Measurements from ENCODE around the gene NKD1. TPM values are rescaled to one million over a fixed set of nuclear protein-coding genes. Genes with fewer than 3 reads are reported as not detected.
A peak's percentile ranks its signal among the peaks of the same experiment; 100 is the strongest.
"Not testable (repeated sequence)": the region's sequence is repeated elsewhere in the genome, so short reads cannot be mapped to it uniquely, and the experiment has no call there.

Gene NKD1
- total RNA-seq, 2 donors from 2014 or later, result 1.1 to 3.0 TPM

DNA sequence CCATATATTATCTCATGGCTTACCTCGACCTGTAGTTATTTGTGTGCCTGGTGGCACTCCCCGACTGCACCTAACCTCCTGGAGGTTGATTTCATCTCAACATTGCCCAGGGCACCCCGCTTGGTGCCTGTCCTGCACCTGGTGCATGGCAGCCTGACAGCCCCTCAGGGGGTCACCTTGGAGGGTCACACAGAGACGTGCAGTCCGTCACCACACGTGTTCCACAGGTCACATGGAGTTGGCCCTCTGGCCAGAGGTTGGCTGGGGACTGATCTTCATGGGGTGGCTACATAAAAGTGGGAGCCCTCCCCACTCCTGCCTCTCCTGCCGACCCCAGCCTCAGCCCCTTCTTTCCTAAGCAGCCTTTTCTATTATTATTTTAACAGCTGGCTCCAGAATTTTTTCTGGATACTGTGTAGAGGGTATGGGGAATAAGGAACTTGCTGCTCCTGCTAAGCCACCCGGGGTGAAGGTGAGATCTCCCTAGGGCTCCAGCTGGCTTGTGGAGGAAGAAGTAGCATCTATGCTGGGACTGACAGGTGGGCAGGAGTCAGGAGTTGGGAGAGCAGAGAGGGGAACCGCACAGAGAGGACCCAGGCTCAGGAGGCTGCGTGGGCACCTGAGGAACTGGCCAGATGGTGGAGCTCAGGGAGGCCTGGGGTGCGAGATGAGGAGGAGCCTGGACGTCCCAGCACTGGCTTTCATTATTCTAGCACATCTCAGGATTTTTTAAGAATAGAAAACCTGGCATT lies 12.5 kb upstream of the NKD1 start:
- no peaks in the 10 kb centered on the region for H3K4me1 ChIP-seq
- TF ChIP-seq, protein P1, sequence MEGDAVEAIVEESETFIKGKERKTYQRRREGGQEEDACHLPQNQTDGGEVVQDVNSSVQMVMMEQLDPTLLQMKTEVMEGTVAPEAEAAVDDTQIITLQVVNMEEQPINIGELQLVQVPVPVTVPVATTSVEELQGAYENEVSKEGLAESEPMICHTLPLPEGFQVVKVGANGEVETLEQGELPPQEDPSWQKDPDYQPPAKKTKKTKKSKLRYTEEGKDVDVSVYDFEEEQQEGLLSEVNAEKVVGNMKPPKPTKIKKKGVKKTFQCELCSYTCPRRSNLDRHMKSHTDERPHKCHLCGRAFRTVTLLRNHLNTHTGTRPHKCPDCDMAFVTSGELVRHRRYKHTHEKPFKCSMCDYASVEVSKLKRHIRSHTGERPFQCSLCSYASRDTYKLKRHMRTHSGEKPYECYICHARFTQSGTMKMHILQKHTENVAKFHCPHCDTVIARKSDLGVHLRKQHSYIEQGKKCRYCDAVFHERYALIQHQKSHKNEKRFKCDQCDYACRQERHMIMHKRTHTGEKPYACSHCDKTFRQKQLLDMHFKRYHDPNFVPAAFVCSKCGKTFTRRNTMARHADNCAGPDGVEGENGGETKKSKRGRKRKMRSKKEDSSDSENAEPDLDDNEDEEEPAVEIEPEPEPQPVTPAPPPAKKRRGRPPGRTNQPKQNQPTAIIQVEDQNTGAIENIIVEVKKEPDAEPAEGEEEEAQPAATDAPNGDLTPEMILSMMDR (IDR thresholded peaks at IDR 0.05), result no peak
- H3K27me3 ChIP-seq, result no peaks in the 10 kb centered on the region
- no peak overlapping the region for H3K27ac ChIP-seq
- H3K4me3 ChIP-seq, result no peak overlapping the region
- peaks cover 0 to under 1% of the 10 kb centered on the region in 2 donors for H3K9me3 ChIP-seq
- no peaks in the 10 kb centered on the region for H3K36me3 ChIP-seq
- peak; percentile 16 for DNase-seq (ENCODE audit: low spot score)

- not testable (repeated sequence) for DNase-seq (ENCODE audit: low spot score); H3K9me3 ChIP-seq; H3K27me3 ChIP-seq; H3K4me3 ChIP-seq; H3K27ac ChIP-seq; H3K36me3 ChIP-seq; H3K4me1 ChIP-seq
These were observed 11.9 kb upstream of the NKD1 start for GRCh38 chr16:50536258-50536645.

DNA sequence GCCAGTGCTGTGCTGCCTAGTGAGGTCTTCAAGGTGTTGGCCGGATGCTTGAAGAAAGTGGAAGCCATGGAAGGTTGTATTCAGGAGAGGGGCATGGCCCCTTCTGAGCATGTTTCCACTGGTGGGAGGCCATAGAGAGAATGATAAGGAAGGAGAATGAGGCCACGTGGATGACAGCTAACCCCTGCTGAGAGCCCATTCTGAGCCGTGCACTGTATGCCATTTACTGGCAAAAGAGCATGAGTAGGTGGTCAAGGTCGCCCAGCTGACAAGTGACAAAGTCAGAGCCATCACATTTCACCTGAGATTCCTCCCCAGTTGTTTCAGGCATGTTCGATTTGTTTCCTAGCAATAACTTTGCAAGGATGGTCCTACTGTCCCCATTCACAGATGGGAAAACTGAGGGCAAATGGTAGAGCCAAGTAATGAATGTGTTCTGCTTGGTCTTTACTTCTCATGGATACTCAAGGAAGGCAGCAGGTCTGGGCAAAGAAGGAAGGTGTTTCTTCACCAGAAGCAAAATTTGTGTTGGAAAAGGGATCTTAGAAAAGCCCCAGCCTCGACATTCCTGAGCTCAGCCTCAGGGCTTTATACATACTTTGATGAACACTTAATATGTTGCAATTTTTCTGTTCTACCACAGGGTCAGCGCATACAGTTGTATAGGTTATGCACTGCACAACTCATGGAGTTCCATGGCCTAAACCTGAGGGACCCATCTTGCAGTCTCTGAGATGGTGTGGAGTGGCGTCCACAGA lies 10.5 kb upstream of the NKD1 start:
- Histone ChIP-seq H3K27me3 (no peaks in the 10 kb centered on the region), H3K27ac (no peak overlapping the region), H3K36me3 (no peaks in the 10 kb centered on the region), H3K4me1 (no peaks in the 10 kb centered on the region), H3K4me3 (no peak overlapping the region), H3K9me3 (no peaks in the 10 kb centered on the region)
- no peak for DNase-seq (ENCODE audit: low spot score)
- TF ChIP-seq, protein P1 (IDR thresholded peaks at IDR 0.05), result no peak

DNA sequence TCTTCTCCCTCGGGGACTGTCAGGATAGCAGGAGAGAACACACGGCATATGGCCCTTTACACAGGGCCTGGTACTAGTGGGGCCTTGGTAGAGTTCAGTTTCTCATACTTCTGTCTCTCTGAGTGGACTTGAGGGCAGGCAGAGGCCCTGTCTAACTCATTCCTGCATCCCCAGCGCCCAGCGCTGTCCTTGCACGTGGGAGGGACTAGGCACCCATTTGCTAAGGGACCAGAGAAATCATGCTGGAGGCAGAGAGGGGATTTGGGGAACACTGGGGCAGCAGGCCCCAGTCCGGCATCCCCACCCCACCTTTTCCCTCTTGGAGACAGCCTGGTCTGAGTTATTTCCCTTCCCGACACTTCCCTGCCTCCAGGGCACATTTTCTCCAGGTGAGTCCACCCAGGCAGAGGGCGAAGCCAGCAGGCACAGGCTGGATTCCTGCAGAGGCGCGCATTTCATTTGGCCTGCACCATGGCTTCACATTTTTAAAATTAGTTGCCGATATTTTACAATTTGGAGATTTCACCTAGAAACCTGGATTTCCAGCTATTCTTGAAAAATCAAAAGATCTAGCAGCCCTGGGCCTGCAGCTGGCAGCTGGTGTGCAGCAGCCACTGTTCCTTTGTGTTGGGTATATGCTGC lies 9.7 kb upstream of the NKD1 start:
- Histone ChIP-seq H3K4me3 (no peak overlapping the region), H3K9me3 (no peaks in the 10 kb centered on the region), H3K27me3 (no peaks in the 10 kb centered on the region), H3K27ac (no peak overlapping the region), H3K36me3 (no peaks in the 10 kb centered on the region), H3K4me1 (no peaks in the 10 kb centered on the region)
- no peak for DNase-seq (ENCODE audit: low spot score)
- TF ChIP-seq, protein P1 (IDR thresholded peaks at IDR 0.05), result no peak

DNA sequence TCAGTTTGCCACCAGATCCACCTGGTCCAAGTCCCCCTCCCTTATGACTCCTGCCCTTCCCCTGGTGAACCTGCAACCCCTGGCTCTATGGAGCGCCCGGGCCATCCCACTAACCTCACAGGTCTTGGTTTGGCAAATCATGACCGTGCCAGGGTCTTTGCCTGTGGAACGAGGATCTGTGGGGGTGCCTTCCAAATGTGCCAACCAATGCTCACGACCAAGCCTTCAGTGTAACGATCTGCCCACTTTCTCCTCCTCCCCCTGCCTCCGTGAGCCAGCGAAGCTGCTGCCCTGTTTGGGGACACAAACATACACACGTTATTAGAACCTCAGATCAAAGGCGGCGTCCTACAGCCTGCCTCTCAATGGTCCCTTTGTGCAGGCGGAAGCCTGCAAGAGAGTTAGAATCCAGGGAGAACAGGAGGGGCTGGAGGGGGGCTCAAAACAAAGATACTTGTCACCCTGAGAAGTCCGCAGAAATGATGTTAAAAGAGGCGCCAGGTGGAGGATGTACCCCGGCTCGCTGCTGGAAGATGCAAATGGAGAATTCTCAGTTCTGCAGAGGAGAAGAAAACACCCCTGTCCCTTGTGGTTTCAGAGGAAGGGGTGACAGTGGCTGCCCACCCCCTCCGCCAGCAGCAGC lies 9.0 kb upstream of the NKD1 start:
- no peak for DNase-seq (ENCODE audit: low spot score)
- TF ChIP-seq, protein P1 (IDR thresholded peaks at IDR 0.05), result no peak
- no peak overlapping the region for H3K4me3 ChIP-seq

More for the DNA sequence above, 9.0 kb upstream of the NKD1 start:
- H3K27me3 ChIP-seq, result no peaks in the 10 kb centered on the region
- H3K27ac ChIP-seq, result no peak overlapping the region
- H3K9me3 ChIP-seq, result no peaks in the 10 kb centered on the region
- no peaks in the 10 kb centered on the region for H3K36me3 ChIP-seq
- H3K4me1 ChIP-seq, result no peaks in the 10 kb centered on the region

Data from right atrium auricular region (tissue), 2 donors.